Neural cell (in vitro differentiated cells): Measurements from ENCODE around the gene CTSK. TPM values are rescaled to one million over a fixed set of nuclear protein-coding genes. Genes with fewer than 3 reads are reported as not detected.

Experiments used
- H2AFZ ChIP-seq: fragments of 200-600, 300-800 bp; sonication (generic), shearing (Covaris generic); 2 replicates; pipeline ENCODE4 v1.6.0; 2014; ENCODE audit warnings: low read depth, mild to moderate bottlenecking, antibody characterized with exemption, low read length, moderate library complexity
- H3F3A ChIP-seq: fragments of 200-600 bp; shearing (Covaris generic); 2 replicates; pipeline ENCODE4 v1.6.1; 2016; ENCODE audit warnings: mild to moderate bottlenecking, moderate library complexity, mixed read lengths, antibody characterized with exemption, low read length; ENCODE audit not compliant: insufficient read depth, poor library complexity, severe bottlenecking
- H3K27ac ChIP-seq: fragments of 200-600, 300-800 bp; sonication (generic), shearing (Covaris generic); 2 replicates; pipeline ENCODE4 v1.5.1; 2014; ENCODE audit warnings: mild to moderate bottlenecking, low read length, moderate library complexity
- H3K27me3 ChIP-seq: fragments of 300-800, 200-600 bp; sonication (generic), shearing (Covaris generic); 2 replicates; pipeline ENCODE4 v1.6.0; 2014; ENCODE audit warnings: mild to moderate bottlenecking, low read depth, low read length, moderate library complexity; ENCODE audit not compliant: insufficient read depth
- H3K36me3 ChIP-seq: fragments of 300-800, 200-600 bp; sonication (generic), shearing (Covaris generic); 2 replicates; pipeline ENCODE4 v1.5.1; 2014; ENCODE audit warnings: mild to moderate bottlenecking, antibody characterized with exemption, low read length, moderate library complexity; ENCODE audit not compliant: insufficient read depth
- H3K4me2 ChIP-seq: fragments of 300-800, 200-600 bp; sonication (generic), shearing (Covaris generic); 2 replicates; pipeline ENCODE4 v1.6.0; 2014; ENCODE audit warnings: mild to moderate bottlenecking, low read length
- H3K4me3 ChIP-seq: fragments of 300-800, 200-600 bp; sonication (generic), shearing (Covaris generic); 2 replicates; pipeline ENCODE4 v1.5.1; 2014; ENCODE audit warnings: mild to moderate bottlenecking, low read length, moderate library complexity
- H3K79me2 ChIP-seq: fragments of 200-600 bp; shearing (Covaris generic); replicated peaks from 2 replicates; pipeline ENCODE4 v1.6.0; 2014; ENCODE audit warnings: mild to moderate bottlenecking, low read length, moderate library complexity; ENCODE audit not compliant: insufficient read depth
- H3K9ac ChIP-seq: fragments of 300-800, 200-600 bp; sonication (generic), shearing (Covaris generic); 2 replicates; pipeline ENCODE4 v1.6.1; 2016; ENCODE audit warnings: mild to moderate bottlenecking, low read length, mixed read lengths
- H3K9me2 ChIP-seq: fragments of 200-600 bp; shearing (Covaris generic); 2 replicates; pipeline ENCODE4 v1.6.1; 2016; ENCODE audit warnings: mild to moderate bottlenecking, low read length, mixed read lengths; ENCODE audit not compliant: insufficient read depth
- H3K9me3 ChIP-seq: fragments of 200-600, 300-800 bp; sonication (generic), shearing (Covaris generic); 2 replicates; pipeline ENCODE4 v1.6.1; 2016; ENCODE audit warnings: mild to moderate bottlenecking, mixed run types, low read length, moderate library complexity, mixed read lengths
- H4K20me1 ChIP-seq: fragments of 200-600 bp; shearing (Covaris generic); 2 replicates; pipeline ENCODE4 v1.6.1; 2016; ENCODE audit warnings: mild to moderate bottlenecking, mixed run types; ENCODE audit not compliant: insufficient read depth
- CTCF ChIP-seq: fragments of 450-650 bp; IDR thresholded peaks from 2 replicates; pipeline ENCODE4 v1.5.1; 2014; ENCODE audit warnings: antibody characterized with exemption, mild to moderate bottlenecking, moderate library complexity; ENCODE audit not compliant: poor library complexity, severe bottlenecking
- EP300 ChIP-seq: fragments of 450-650 bp; conservative IDR thresholded peaks from 2 replicates; pipeline ENCODE4 v1.6.1; 2014; ENCODE audit warnings: antibody characterized with exemption, mild to moderate bottlenecking, moderate library complexity; ENCODE audit not compliant: poor library complexity, severe bottlenecking
- EZH2 ChIP-seq: fragments of 200-600, 300-800 bp; shearing (Covaris generic), sonication (generic); IDR thresholded peaks from 2 replicates; pipeline ENCODE4 v1.6.1; 2014; ENCODE audit warnings: antibody characterized with exemption, low read length, borderline replicate concordance, mild to moderate bottlenecking; ENCODE audit not compliant: insufficient read depth, poor library complexity, severe bottlenecking
- MXI1 ChIP-seq: fragments of 450-650 bp; conservative IDR thresholded peaks from 2 replicates; pipeline ENCODE4 v1.6.1; 2014; ENCODE audit warnings: antibody characterized with exemption, mild to moderate bottlenecking; ENCODE audit not compliant: poor library complexity, severe bottlenecking
- POLR2AphosphoS5 ChIP-seq: IDR thresholded peaks from 2 replicates; pipeline ENCODE4 v1.6.1; 2012
- RAD21 ChIP-seq: fragments of 450-650 bp; conservative IDR thresholded peaks from 2 replicates; pipeline ENCODE4 v1.6.1; 2014; ENCODE audit warnings: antibody characterized with exemption, mild to moderate bottlenecking, moderate library complexity
- SMC3 ChIP-seq: fragments of 450-650 bp; conservative IDR thresholded peaks from 2 replicates; pipeline ENCODE4 v1.6.1; 2014; ENCODE audit warnings: antibody characterized with exemption, mild to moderate bottlenecking, moderate library complexity; ENCODE audit not compliant: poor library complexity
- TAF1 ChIP-seq: IDR thresholded peaks from 2 replicates; pipeline ENCODE4 v1.6.1; 2012; ENCODE audit warnings: low read depth
- polyA plus RNA-seq: library from polyadenylated mRNA; depleted of rRNA; stranded (reverse); fragments of >200 nt; gene quantifications from 2 replicates; pipeline ENCODE4 v1.2.3, GENCODE V29; 2014
- TF ChIP-seq, protein P1 (sequence below): IDR thresholded peaks from 2 replicates; pipeline ENCODE4 v1.6.1; 2012; ENCODE audit warnings: borderline replicate concordance

CTSK gene
- polyA plus RNA-seq, 1 donor from 2014 or later: 8.0 TPM

- no peaks in the 10 kb centered on the region for H3K9me3 ChIP-seq
- H3K27me3 ChIP-seq: no peaks in the 10 kb centered on the region
- no peak overlapping the region for H2AFZ ChIP-seq
- no peak overlapping the region for H3K27ac ChIP-seq
- H3K4me3 ChIP-seq: no peak overlapping the region
- H3K4me2 ChIP-seq: no peak overlapping the region
- H3F3A ChIP-seq: no peaks in the 10 kb centered on the region
- H3K9me2 ChIP-seq: no peaks in the 10 kb centered on the region
- H3K36me3 ChIP-seq: no peaks in the 10 kb centered on the region
- TF ChIP-seq, protein P1, sequence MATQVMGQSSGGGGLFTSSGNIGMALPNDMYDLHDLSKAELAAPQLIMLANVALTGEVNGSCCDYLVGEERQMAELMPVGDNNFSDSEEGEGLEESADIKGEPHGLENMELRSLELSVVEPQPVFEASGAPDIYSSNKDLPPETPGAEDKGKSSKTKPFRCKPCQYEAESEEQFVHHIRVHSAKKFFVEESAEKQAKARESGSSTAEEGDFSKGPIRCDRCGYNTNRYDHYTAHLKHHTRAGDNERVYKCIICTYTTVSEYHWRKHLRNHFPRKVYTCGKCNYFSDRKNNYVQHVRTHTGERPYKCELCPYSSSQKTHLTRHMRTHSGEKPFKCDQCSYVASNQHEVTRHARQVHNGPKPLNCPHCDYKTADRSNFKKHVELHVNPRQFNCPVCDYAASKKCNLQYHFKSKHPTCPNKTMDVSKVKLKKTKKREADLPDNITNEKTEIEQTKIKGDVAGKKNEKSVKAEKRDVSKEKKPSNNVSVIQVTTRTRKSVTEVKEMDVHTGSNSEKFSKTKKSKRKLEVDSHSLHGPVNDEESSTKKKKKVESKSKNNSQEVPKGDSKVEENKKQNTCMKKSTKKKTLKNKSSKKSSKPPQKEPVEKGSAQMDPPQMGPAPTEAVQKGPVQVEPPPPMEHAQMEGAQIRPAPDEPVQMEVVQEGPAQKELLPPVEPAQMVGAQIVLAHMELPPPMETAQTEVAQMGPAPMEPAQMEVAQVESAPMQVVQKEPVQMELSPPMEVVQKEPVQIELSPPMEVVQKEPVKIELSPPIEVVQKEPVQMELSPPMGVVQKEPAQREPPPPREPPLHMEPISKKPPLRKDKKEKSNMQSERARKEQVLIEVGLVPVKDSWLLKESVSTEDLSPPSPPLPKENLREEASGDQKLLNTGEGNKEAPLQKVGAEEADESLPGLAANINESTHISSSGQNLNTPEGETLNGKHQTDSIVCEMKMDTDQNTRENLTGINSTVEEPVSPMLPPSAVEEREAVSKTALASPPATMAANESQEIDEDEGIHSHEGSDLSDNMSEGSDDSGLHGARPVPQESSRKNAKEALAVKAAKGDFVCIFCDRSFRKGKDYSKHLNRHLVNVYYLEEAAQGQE: no peak
- TF ChIP-seq EP300 (no peak), CTCF (no peak), MXI1 (no peak), TAF1 (no peak), POLR2AphosphoS5 (no peak)
- no peaks in the 10 kb centered on the region for H4K20me1 ChIP-seq
- no peak overlapping the region for H3K9ac ChIP-seq
- H3K79me2 ChIP-seq: no peaks in the 10 kb centered on the region
These were observed 2.2 kb downstream of the CTSK start for GRCh38 chr1:150805899-150806298.

GRCh38 chr1:150804671-150805070, 3.4 kb downstream of the CTSK start:
- Histone ChIP-seq H3K36me3 (no peaks in the 10 kb centered on the region), H3K27me3 (no peaks in the 10 kb centered on the region), H2AFZ (no peak overlapping the region), H3F3A (no peaks in the 10 kb centered on the region), H3K4me3 (no peak overlapping the region), H3K27ac (no peak overlapping the region), H3K9me2 (no peaks in the 10 kb centered on the region), H3K9me3 (no peaks in the 10 kb centered on the region), H3K9ac (no peak overlapping the region), H3K79me2 (no peaks in the 10 kb centered on the region), H4K20me1 (no peaks in the 10 kb centered on the region), H3K4me2 (no peak overlapping the region)
- TF ChIP-seq EP300 (no peak), EZH2 (no peak), CTCF (no peak), TAF1 (no peak), RAD21 (no peak), MXI1 (no peak), POLR2AphosphoS5 (no peak), SMC3 (no peak)
- TF ChIP-seq, protein P1: no peak
